GM19351 (cell line): ENCODE measurements around the gene GLS.
"Not testable (repeated sequence)": the region's sequence is repeated elsewhere in the genome, so short reads cannot be mapped to it uniquely, and the experiment has no call there.

ENCODE experiments used
- ATAC-seq: cut with Tn5 transposase; IDR thresholded peaks from one replicate; pipeline ENCODE4 v1.9.1; 2021; ENCODE audit warnings: mild to moderate bottlenecking, moderate library complexity; ENCODE audit not compliant: unreplicated experiment

Gene GLS

DNA sequence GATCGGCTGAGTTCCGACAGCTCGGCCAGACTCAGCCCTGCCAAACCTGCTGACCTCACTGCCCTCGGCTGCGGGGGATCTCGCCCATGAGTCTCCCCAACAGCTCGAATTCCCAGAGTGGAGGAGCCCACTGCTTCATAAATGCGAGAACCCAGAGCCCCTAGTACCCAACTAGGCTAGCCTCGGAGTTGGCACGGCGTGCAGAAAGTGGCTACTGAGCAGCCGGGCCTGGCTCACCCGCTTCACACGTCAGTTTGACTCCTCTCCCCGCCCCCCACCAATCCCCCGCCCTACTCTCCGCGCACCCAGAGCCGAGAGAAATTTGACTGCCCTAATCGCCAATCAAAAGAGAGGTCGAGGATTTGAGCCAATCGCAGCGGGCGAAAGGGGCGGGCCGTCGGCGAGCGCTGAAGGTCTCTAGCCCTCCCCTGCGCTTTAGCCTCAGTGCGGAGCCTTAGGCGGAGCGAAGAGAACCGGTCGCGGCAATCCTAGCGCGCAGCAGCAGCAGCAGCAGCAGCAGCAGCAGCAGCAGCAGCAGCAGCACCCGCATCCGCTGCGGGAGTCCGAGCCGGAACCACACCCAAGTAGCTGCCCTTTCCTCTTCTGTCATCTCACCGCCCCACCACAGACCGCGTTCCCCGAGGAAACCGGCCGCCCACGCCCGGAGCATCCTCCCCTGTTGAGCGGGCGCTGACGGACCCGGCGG lies at the start of gene GLS:
GLS (plus strand) TSS at position 444 of the 706 bp plus-strand sequence. CDS start 264 bp downstream, outside the sequence.
- peak; percentile 64 for ATAC-seq

- ATAC-seq = no peak
Observed at GRCh38 chr2:190831941-190832340, 48.7 kb upstream of the GLS start.

GRCh38 chr2:190834890-190835208 lies 45.8 kb upstream of the GLS start:
- no peak for ATAC-seq

DNA sequence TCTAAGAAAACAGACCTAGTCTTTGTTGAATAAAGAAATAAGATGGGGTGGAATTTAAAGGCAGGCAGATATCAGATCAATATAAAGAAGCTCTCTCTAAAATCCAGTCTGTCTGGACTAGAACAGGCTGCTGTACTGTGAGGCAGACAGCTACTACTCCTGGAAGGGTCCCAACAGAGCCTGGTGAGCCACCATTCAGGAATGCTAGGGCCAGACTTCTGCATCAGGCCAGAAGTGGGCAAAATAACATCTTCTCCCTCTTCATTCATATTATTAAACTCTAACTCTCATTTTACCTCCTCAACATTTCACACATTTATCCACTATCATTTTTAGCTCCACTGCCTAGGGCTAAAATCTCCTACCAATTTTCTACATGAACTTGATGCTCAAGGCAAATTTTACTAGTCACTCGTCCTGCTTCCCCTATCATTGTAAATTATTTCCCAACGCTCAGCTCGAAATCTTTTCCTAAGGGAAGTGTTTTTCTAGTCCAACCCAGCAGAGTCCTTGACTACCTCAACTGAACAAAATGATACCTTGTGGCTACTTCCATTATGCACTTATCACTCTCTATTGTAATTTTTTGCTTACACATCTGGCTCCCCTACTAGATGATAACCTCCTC lies 45.2 kb upstream of the GLS start:
- no peak for ATAC-seq

- ATAC-seq = no peak
Observed at GRCh38 chr2:190836767-190837166, 43.9 kb upstream of the GLS start.

DNA sequence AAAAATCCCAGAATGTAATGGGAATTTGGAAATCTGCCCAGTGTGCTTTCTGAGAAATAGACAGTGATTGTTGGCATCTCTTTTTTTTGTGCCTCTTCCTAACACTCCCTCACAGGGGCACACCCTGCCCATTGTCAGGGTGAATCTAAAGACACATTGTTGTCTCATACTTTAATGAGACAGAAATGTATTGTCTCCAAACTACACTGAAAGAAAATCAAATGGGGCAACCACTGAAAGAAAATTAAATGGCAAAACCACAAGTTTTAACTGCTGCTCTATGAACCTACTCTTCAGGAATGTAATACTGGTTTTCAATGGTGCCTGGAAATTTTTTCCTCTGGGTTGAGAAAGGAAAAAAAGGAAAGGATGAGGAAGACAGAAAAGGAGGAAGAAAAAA lies 43.2 kb upstream of the GLS start:
- ATAC-seq = no peak

DNA sequence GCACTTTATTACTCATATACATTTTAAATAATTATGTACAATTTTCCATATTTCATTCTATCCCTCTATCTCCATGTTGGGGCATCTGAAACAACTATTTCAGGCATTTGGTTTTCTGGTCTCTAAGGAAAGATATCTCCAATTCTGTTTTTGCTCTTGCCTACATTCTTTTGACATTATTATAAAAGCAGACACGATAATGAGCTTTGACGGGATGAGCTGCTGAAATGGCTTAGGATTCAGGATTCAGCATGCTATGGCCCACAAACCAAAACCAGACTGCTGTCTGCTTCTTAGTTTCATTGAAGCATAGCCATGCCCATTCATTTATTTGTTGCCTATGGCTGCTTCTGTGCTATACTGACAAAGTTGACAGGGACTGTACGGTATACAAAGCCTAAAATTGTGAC lies 42.7 kb upstream of the GLS start:
- ATAC-seq = no peak

DNA sequence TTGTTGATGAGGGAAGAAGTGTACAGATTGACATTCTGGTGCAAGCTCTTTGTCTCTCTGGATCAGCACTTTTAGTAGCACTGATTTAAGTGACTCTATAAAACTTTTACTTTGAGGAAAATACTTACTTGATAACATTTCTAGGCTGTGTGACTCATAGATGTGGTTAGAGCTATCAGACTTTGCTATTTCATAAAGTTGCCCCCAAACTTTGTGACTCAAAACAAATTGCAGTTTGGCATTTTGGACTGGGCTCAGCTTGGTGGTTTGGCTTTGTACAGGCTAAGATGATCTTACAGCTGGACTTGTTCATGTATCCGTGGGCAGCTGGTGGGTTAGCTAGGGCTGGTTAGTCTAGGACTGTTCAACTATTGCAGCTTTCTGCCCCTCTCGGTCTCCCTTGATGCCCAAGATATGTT lies 42.1 kb upstream of the GLS start:
- no peak for ATAC-seq

- ATAC-seq = no peak
Observed at GRCh38 chr2:190840569-190841172, 40.0 kb upstream of the GLS start.

- no peak for ATAC-seq
Observed at GRCh38 chr2:190841707-190842505, 38.7 kb upstream of the GLS start.

DNA sequence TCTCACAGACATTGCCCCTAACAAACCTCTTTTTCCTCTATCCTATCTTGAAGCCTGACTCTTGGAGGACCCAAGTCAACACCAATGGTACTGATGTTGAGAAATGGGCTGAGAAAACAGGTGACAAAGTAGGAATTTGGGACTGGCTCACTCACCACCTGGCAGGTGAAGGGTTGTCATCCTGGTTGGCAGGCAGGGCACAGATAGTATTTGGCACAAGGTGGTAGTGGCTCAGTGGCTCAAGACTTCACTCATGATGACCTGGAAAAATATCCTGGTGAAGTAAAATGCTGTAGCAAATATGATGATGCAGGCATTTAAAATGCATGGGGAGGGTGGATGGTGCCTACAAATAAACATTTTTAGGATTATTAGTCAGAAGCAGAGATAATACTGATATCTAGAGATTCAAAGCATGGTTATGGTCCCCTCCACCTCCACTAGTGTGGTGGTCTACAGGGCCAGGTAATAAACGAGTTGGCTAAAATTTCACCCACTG lies 38.0 kb upstream of the GLS start:
- no peak for ATAC-seq

GRCh38 chr2:190843890-190844699 lies 36.5 kb upstream of the GLS start:
- ATAC-seq = peak; percentile 94

GRCh38 chr2:190844700-190845401 lies 35.8 kb upstream of the GLS start:
- no peak for ATAC-seq

DNA sequence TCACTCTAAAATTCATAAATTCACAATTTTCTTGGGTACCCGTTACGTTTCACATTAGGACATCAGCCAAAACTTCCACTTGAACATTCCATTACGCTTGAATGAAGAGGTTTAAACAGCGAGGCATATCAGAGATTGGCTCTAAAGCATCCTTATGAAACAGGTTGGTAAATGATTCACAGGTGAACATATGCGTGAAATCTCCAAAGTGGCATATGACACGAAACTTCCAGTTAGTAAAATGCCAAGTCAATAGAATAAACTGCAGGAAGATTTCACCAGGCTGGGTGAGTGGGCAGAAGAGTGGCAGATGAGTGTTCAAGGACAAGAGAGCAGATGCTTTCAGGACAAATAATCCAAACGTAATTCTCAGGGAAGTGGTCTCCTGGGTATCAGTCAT lies 33.9 kb upstream of the GLS start:
- ATAC-seq = no peak

GRCh38 chr2:190847504-190848081 lies 33.0 kb upstream of the GLS start:
- no peak for ATAC-seq

DNA sequence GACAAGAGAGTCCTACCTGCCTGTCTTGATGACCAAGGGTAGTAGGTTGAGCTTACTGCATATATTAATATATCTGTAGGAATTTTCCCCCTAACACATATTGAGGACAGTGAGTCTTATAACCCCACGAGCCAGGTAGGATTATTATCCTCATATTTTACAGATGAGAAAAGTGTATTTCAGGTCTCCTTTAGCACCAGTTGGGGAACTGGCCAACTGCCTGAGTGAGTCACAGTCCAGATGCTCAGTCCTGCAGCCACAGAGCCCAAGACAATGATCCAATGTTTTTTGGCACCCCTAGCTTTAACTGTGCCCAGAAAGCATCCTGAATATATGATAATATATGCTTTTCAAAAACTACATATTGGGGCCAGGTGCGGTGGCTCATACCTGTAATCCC lies 30.8 kb upstream of the GLS start:
- ATAC-seq = no peak

GRCh38 chr2:190853022-190853421 lies 27.6 kb upstream of the GLS start:
- not testable (repeated sequence) for ATAC-seq

- peak; percentile 75 for ATAC-seq
Observed at GRCh38 chr2:190853531-190854383, 26.9 kb upstream of the GLS start.

- ATAC-seq = no peak
Observed at GRCh38 chr2:190854726-190855125, 25.9 kb upstream of the GLS start.
